Fibroblast of villous mesenchyme (primary cell): ENCODE data around the gene PRKD2. TPM values are rescaled to one million over a fixed set of nuclear protein-coding genes. Genes with fewer than 3 reads are reported as not detected.

Experiments
- DNase-seq: peaks from one replicate; pipeline ENCODE4 v3.0.0-alpha.2; 2010; ENCODE audit warnings: low read depth
- H3K4me3 ChIP-seq: 2 replicates; pipeline ENCODE4 v1.5.1; 2011; ENCODE audit warnings: low read depth, mild to moderate bottlenecking, low read length
- total RNA-seq: library from RNA; depleted of rRNA; stranded (reverse); fragments of >200 nt; gene quantifications from 2 replicates; pipeline ENCODE4 v1.2.3, GENCODE V29; 2012
- TF ChIP-seq, protein P1 (sequence below): IDR thresholded peaks from 2 replicates; pipeline ENCODE4 v1.5.1; 2012; ENCODE audit warnings: low read depth, mild to moderate bottlenecking, low read length; ENCODE audit not compliant: insufficient read depth

PRKD2 gene
- total RNA-seq, 1 donor: 11.7 TPM

DNA sequence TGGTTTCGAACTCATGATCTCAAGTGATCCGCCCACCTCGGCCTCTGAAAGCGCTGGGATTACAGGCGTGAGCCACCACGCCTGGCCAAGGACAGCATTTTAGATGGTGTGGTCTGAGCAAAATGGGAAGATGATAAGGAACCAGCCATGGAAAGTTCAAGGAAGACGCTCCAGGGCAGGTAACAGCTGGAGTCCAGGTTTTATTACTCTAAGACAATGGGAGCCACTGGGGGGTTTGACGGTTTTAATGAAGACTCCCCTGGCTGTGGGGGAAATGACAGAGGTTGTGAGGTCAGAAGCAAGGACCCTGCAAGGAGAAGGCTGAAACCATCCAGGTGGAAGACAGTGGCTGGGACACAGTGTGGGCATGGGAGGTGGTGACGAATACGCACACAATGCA is 20.9 kb downstream of the PRKD2 start:
- H3K4me3 ChIP-seq: no peak overlapping the region
- no peak for DNase-seq
- TF ChIP-seq, protein P1, sequence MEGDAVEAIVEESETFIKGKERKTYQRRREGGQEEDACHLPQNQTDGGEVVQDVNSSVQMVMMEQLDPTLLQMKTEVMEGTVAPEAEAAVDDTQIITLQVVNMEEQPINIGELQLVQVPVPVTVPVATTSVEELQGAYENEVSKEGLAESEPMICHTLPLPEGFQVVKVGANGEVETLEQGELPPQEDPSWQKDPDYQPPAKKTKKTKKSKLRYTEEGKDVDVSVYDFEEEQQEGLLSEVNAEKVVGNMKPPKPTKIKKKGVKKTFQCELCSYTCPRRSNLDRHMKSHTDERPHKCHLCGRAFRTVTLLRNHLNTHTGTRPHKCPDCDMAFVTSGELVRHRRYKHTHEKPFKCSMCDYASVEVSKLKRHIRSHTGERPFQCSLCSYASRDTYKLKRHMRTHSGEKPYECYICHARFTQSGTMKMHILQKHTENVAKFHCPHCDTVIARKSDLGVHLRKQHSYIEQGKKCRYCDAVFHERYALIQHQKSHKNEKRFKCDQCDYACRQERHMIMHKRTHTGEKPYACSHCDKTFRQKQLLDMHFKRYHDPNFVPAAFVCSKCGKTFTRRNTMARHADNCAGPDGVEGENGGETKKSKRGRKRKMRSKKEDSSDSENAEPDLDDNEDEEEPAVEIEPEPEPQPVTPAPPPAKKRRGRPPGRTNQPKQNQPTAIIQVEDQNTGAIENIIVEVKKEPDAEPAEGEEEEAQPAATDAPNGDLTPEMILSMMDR: no peak

DNA sequence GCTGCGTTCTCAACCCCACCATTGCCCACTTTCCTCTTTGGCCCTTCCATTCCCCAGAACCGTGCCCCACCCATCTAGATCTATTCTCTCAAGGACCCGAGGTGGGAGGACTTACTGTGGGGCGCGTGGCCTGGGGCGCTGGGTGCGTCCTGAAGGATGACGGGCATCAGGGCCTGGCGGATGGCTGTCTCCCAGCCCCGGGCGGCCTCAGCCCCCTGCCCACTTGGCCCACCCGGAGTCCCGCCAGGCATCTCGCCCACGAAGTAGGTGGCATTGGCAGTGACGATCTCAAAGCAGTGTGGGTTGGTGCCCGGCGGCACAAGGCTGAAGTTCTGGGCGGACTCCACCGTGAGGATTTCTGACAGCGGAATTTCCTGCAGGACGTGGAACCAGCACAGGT is 23.2 kb downstream of the PRKD2 start:
- H3K4me3 ChIP-seq: no peak overlapping the region
- no peak for DNase-seq
- TF ChIP-seq, protein P1: no peak

DNA sequence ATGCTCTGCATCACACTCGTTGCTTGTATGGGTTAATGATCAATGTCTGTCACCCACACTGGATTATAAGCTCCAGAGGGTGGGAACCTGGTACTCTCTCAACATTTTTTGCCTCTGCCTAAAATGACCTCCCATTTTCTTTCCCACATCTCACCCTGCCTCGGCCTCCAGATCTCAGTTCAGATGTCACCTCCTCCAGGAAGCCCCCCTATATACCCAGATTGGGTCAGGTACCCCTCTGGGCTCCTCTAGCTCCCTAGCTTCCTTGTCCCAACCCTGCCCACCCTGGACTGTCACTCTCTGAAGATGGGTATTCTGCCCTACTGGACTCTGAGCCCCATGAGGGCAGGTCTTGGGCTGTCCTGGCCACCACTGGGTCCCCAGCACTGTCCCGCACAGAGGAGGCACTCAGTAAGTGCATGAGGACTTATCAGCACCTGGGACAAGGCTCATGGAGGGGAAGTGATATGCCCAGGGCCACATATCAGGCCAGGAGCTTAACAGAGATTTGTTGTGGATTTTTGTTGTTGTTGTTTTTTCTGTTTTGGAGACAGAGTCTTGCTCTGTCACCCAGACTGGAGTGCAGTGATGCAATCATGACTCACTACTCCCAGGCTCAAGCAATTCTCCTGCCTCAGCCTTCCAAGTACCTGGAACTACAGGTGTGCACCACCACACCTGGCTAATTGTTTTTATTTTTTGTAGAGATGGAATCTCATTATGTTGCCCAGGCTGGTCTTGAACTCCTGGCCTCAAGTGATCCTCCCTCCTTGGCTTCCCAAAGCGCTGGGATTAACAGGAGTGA is 23.8 kb downstream of the PRKD2 start:
- no peak for DNase-seq
- no peak overlapping the region for H3K4me3 ChIP-seq
- TF ChIP-seq, protein P1: no peak

DNA sequence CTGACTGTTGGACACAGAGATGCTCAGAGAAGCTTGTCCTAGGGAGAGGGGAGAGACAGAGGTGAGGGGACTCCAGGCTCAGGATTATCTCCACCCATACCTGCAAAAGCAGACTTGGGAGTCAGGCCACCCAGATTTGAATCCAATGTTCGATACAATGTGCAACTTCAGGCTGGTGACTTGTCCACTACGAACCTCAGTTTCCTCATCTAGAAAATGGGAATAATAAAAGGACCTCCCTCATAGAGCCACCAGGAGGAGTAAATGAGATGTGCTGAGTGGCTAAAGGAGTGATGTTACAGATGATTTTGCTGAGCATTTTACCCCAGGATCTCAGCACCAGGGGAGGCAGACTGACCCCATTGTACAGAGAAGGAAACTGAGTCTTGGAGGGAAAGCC is 25.0 kb downstream of the PRKD2 start:
- H3K4me3 ChIP-seq: no peak overlapping the region
- TF ChIP-seq, protein P1: no peak
- DNase-seq: no peak

DNA sequence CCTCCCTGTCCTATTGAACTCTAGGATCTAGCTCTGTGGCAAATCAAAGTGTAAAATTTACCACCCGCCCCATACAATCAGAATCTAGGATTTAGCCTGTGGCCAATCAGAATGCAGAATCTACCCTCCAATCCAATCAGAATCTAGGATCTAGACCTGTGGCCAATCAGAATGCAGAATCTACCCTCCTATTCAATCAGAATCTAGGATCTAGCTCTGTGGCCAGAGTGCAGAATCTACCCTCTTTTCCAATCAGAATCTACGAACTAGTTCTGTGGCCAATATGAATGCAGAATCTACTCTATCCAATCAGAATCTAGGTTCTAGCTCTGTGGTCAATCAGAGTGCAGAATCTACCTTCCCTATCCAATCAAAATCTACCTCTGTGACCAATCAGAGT is 25.8 kb downstream of the PRKD2 start:
- DNase-seq: no peak

DNA sequence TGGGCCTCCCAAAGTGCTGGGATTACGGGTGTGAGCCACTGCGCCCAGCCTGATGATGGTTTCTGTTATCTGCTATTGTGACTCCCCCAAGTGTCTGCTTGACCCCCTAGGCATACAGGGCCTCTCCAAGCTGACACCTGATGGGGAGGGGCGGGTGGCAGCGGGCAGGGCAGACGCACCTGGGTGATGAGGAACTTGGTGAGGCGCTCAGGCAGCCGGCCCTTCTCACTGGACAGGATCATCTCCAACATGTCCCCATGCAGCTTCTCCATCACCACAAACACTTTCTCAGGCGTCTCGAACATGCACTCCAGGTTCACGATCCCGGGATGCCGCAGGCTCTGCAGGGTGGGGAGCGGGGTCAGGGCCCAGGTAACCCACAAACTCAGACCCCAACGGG is 27.6 kb downstream of the PRKD2 start:
- H3K4me3 ChIP-seq: no peak overlapping the region
- no peak for DNase-seq
- TF ChIP-seq, protein P1: no peak

More for the DNA sequence above, 25.8 kb downstream of the PRKD2 start:
- H3K4me3 ChIP-seq: no peak overlapping the region
- TF ChIP-seq, protein P1: no peak
